ENCODE results near the gene PKD1.
"Not testable (repeated sequence)": the region's sequence is repeated elsewhere in the genome, so short reads cannot be mapped to it uniquely, and the experiment has no call there.

PKD1 gene

GRCh38 chr16:2105769-2106168, 29.9 kb downstream of the PKD1 start:
- H3K4me3 ChIP-seq (ENCODE audit: low read depth, low read length); H3K27ac ChIP-seq (ENCODE audit: extremely low read depth, low read depth, low read length); H3K9me3 ChIP-seq (ENCODE audit: control insufficient read depth, insufficient read depth, low read depth, low read length); H3K4me1 ChIP-seq (ENCODE audit: control insufficient read depth, insufficient read depth, low read length); POLR2A ChIA-PET: not testable (repeated sequence)
- H3K36me3 ChIP-seq (ENCODE audit: control insufficient read depth in 2 of 2, insufficient read depth in 1 of 2, low read length in 2 of 2) = peaks cover 0 to 32% of the 10 kb centered on the region in 2 experiments; a peak in 1 of 3 replicates
- TF ChIP-seq ZNF10 (tag by site-specific recombination; IDR thresholded peaks at IDR 0.05) (peak; percentile 26; the same call in 1 of the 2 replicates), SCRT2 (tag by site-specific recombination; IDR thresholded peaks at IDR 0.05) (peak; percentile 34; the same call in 1 of the 2 replicates)
- TF ChIP-seq, protein P1, sequence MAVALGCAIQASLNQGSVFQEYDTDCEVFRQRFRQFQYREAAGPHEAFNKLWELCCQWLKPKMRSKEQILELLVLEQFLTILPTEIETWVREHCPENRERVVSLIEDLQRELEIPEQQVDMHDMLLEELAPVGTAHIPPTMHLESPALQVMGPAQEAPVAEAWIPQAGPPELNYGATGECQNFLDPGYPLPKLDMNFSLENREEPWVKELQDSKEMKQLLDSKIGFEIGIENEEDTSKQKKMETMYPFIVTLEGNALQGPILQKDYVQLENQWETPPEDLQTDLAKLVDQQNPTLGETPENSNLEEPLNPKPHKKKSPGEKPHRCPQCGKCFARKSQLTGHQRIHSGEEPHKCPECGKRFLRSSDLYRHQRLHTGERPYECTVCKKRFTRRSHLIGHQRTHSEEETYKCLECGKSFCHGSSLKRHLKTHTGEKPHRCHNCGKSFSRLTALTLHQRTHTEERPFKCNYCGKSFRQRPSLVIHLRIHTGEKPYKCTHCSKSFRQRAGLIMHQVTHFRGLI (tag by site-specific recombination; IDR thresholded peaks at IDR 0.05) = peak; percentile 82
- CTCF ChIA-PET = interaction anchor here (0.8 kb wide), 1 partner anchor 35 kb away, joined by 3 read pairs; no protein-coding TSS in a partner anchor

- H3K4me3 ChIP-seq (ENCODE audit: low read depth, low read length); H3K4me1 ChIP-seq (ENCODE audit: control insufficient read depth, insufficient read depth, low read length); H3K9me3 ChIP-seq (ENCODE audit: control insufficient read depth, insufficient read depth, low read depth, low read length); H3K27ac ChIP-seq (ENCODE audit: extremely low read depth, low read depth, low read length); POLR2A ChIA-PET: not testable (repeated sequence)
- peaks cover 0 to 32% of the 10 kb centered on the region in 2 experiments; a peak in 1 of 3 replicates for H3K36me3 ChIP-seq (ENCODE audit: control insufficient read depth in 2 of 2, insufficient read depth in 1 of 2, low read length in 2 of 2)
- CTCF ChIA-PET = interaction anchor here (0.8 kb wide), 1 partner anchor 35 kb away, joined by 3 read pairs; no protein-coding TSS in a partner anchor
Observed at GRCh38 chr16:2105291-2105690, 30.4 kb downstream of the PKD1 start.

GRCh38 chr16:2104464-2104863, 31.2 kb downstream of the PKD1 start:
- H3K4me1 ChIP-seq (ENCODE audit: control insufficient read depth, insufficient read depth, low read length); POLR2A ChIA-PET; H3K4me3 ChIP-seq (ENCODE audit: low read depth, low read length); H3K27ac ChIP-seq (ENCODE audit: extremely low read depth, low read depth, low read length); CTCF ChIA-PET; H3K9me3 ChIP-seq (ENCODE audit: control insufficient read depth, insufficient read depth, low read depth, low read length): not testable (repeated sequence)
- H3K36me3 ChIP-seq (ENCODE audit: control insufficient read depth in 2 of 2, insufficient read depth in 1 of 2, low read length in 2 of 2) = peaks cover 0 to 35% of the 10 kb centered on the region in 2 experiments; a peak in 1 of 3 replicates

DNA sequence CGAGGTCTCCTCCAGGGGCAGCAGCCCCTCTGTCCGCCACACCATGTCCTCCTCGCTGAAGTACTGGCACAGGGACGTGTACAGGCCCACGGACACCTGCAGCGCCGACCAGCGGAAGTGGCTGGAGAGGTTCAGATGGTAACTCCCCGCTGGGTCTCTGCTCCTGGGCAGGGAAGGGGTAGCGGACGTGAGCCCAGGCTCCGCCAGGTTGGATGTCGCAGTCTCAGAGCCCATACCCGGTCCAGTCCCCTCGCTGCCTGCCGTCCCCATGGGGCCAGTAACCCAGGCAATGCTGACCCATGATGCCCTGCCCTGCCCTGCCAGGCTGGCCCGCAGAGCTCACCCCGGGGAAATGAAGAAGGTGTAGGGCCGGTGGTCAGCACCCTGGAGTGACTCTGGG, 33.2 kb downstream of the PKD1 start:
- no peak overlapping the region for H3K4me3 ChIP-seq (ENCODE audit: low read depth, low read length)
- no peaks in the 10 kb centered on the region for H3K9me3 ChIP-seq (ENCODE audit: control insufficient read depth, insufficient read depth, low read depth, low read length)
- H3K36me3 ChIP-seq (ENCODE audit: control insufficient read depth in 2 of 2, insufficient read depth in 1 of 2, low read length in 2 of 2) = peaks cover 0 to 29% of the 10 kb centered on the region in 2 experiments; a peak in 1 of 3 replicates
- TF ChIP-seq ZNF266 (tag by site-specific recombination; IDR thresholded peaks at IDR 0.05; ENCODE audit: low read depth) (no peak), IKZF3 (tag by site-specific recombination; IDR thresholded peaks at IDR 0.05) (no peak), ZNF48 (tag by site-specific recombination; IDR thresholded peaks at IDR 0.05) (no peak), HOXA7 (CRISPR knock-in tag; IDR thresholded peaks at IDR 0.05; ENCODE audit: borderline replicate concordance) (no peak), KLF10 (tag by site-specific recombination; IDR thresholded peaks at IDR 0.05) (no peak)
- H3K4me1 ChIP-seq (ENCODE audit: control insufficient read depth, insufficient read depth, low read length) = no peaks in the 10 kb centered on the region
- CTCF ChIA-PET = no interaction called here
- POLR2A ChIA-PET = no interaction called here
- no peak overlapping the region for H3K27ac ChIP-seq (ENCODE audit: extremely low read depth, low read depth, low read length)

DNA sequence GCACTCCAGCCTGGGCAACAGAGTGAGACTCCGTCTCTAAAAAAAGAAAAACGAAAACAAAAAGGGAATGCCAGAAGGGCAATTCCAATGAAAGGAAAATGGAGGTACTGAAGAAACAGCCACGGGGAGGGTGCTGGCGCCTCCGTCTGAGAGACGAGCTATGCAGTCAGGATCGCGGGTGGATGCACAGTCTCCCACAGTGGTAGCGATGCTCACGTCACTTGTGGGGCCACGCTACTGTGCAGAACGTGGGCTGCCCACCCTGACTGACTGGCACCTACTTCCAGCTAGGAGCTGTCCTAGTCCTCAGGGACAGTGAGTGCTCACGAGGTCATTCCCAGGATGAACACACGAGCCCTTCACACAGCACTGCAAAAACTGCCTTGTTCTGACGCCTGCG, 34.1 kb downstream of the PKD1 start:
- peaks cover 0 to 34% of the 10 kb centered on the region in 2 experiments; a peak in 1 of 3 replicates for H3K36me3 ChIP-seq (ENCODE audit: control insufficient read depth in 2 of 2, insufficient read depth in 1 of 2, low read length in 2 of 2)
- H3K4me1 ChIP-seq (ENCODE audit: control insufficient read depth, insufficient read depth, low read length); CTCF ChIA-PET; H3K27ac ChIP-seq (ENCODE audit: extremely low read depth, low read depth, low read length); H3K9me3 ChIP-seq (ENCODE audit: control insufficient read depth, insufficient read depth, low read depth, low read length); H3K4me3 ChIP-seq (ENCODE audit: low read depth, low read length); POLR2A ChIA-PET: not testable (repeated sequence)

DNA sequence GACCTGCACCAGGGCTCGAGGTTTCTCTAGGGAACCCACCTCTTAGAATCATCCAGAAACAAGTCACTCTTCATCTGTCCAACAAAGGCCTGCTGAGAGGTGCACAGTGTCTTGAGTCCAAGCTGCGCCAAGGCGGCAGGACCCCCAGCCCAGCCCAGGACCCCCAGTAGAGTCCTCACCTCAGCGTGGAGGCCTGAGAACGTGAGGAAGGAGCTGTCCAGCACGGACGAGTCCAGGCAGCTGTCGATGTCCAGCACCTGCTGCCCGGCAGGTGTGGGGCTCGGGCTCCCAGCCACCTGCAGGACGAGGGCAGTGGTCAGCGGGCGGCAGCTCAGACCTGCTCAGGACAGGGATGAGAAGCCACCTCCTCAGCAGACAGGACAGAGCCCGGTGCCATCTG, 38.0 kb downstream of the PKD1 start:
- H3K9me3 ChIP-seq (ENCODE audit: control insufficient read depth, insufficient read depth, low read depth, low read length); H3K4me3 ChIP-seq (ENCODE audit: low read depth, low read length); H3K4me1 ChIP-seq (ENCODE audit: control insufficient read depth, insufficient read depth, low read length); CTCF ChIA-PET; POLR2A ChIA-PET; H3K27ac ChIP-seq (ENCODE audit: extremely low read depth, low read depth, low read length): not testable (repeated sequence)
- peaks cover 0 to 60% of the 10 kb centered on the region in 2 experiments; a peak in 1 of 3 replicates for H3K36me3 ChIP-seq (ENCODE audit: control insufficient read depth in 2 of 2, insufficient read depth in 1 of 2, low read length in 2 of 2)
- TF ChIP-seq, protein P2, sequence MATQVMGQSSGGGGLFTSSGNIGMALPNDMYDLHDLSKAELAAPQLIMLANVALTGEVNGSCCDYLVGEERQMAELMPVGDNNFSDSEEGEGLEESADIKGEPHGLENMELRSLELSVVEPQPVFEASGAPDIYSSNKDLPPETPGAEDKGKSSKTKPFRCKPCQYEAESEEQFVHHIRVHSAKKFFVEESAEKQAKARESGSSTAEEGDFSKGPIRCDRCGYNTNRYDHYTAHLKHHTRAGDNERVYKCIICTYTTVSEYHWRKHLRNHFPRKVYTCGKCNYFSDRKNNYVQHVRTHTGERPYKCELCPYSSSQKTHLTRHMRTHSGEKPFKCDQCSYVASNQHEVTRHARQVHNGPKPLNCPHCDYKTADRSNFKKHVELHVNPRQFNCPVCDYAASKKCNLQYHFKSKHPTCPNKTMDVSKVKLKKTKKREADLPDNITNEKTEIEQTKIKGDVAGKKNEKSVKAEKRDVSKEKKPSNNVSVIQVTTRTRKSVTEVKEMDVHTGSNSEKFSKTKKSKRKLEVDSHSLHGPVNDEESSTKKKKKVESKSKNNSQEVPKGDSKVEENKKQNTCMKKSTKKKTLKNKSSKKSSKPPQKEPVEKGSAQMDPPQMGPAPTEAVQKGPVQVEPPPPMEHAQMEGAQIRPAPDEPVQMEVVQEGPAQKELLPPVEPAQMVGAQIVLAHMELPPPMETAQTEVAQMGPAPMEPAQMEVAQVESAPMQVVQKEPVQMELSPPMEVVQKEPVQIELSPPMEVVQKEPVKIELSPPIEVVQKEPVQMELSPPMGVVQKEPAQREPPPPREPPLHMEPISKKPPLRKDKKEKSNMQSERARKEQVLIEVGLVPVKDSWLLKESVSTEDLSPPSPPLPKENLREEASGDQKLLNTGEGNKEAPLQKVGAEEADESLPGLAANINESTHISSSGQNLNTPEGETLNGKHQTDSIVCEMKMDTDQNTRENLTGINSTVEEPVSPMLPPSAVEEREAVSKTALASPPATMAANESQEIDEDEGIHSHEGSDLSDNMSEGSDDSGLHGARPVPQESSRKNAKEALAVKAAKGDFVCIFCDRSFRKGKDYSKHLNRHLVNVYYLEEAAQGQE (tag by site-specific recombination; IDR thresholded peaks at IDR 0.05) = peak; percentile 69
